HG03108 (cell line): ENCODE data around the gene SRMS.

Experiments used
- ATAC-seq: cut with Tn5 transposase; IDR thresholded peaks from one replicate; pipeline ENCODE4 v1.9.1; 2021; ENCODE audit warnings: moderate library complexity; ENCODE audit not compliant: unreplicated experiment

The SRMS gene

DNA sequence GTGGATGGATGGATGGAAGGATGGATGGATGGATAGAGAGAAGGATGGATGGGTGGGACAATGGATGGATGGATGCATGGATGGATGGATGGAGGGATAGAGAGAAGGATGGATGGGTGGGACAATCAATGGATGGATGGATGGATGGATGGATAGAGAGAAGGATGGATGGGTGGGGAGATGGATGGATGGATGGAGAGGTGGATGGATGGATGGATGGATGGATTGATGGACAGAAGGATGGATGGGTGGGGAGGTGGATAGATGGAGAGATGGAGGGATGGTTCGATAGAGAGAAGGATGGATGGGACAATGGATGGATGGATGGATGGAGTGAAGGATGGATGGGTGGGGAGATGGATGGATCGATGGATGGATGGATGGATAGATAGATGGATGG lies 55.0 kb downstream of the SRMS start:
- no peak for ATAC-seq

DNA sequence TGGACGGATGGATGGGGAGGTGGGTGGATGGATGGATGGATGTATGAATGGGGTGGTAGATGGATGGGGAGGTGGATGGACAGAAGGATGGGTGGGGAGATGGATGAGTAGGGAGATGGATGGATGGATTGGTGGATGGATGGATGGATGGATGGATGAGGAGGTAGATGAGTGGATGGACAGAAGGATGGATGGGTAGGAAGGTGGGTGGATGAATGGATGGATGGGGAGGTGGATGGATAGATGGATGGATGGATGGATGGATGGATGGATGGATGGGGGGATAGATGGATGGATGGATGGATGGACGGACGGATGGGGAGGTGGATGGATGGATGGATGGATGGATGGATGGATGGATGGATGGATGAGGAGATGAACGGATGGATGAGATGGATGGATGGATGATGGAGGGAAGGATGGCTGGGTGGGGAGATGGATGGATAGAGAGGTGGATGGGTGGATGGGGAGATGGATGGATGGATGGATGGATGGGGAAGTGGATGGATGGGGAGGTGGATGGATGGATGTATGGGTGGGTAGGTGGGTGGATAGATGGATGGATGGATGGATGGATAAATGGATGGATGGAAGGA lies 55.8 kb downstream of the SRMS start:
- no peak for ATAC-seq

DNA sequence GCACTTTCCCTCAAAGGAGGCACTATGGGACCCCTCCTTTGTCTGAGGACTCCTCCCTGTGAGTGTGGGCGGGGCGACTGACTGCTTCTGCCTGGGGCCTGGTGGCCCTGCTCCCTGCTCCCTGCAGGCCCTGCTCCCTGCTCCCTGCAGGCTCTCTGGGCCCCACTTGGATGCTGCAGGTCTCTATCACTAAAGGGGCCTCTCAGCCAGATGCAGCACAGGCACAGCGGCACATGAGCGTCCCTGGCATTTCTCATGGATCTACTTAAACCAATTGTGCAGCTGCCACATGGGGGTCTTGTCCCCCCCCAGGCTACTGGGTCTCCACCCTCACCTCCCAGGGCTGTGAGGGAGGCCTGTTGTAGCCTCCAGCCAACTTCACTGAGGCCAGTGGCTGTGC lies 56.5 kb downstream of the SRMS start:
- ATAC-seq = no peak
